Measurements from ENCODE around the gene UBR7. TPM values are rescaled to one million over a fixed set of nuclear protein-coding genes. Genes with fewer than 3 reads are reported as not detected.
"Not testable (repeated sequence)": the region's sequence is repeated elsewhere in the genome, so short reads cannot be mapped to it uniquely, and the experiment has no call there.

The UBR7 gene
- total RNA-seq, 3 donors from 2014 or later, result 21.0 to 34.7 (median 31.0) TPM

DNA sequence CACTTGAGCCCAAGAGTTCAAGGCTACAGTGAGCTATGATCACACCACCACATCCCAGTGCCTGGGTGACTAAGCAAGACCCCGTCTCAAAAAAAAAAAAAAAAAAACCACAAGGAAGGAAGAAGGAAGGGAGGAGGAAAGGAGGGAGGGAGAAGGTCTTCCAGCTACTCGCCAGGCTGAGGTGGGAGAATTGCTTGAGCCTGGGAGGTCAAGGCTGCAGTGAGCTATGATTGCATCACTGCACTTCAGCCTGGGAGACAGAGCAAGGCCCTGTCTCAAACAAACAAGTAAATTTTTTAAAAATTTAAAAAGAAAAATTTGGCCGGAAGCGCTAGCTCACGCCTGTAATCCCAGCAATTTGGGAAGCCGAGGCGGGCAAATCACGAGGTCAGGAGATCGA is 38.4 kb upstream of the UBR7 start:
- H3K27me3 ChIP-seq; H3K9me3 ChIP-seq; H3K4me1 ChIP-seq; H3K36me3 ChIP-seq; H3K27ac ChIP-seq; DNase-seq (ENCODE audit: low spot score in 2 of 2); H3K4me3 ChIP-seq; intact Hi-C loops (cut with DNase I; ENCODE audit: low total_unique reads): not testable (repeated sequence)

GRCh38 chr14:93169619-93170018 is 37.4 kb upstream of the UBR7 start:
- H3K36me3 ChIP-seq; H3K4me1 ChIP-seq; H3K27ac ChIP-seq; H3K4me3 ChIP-seq; intact Hi-C loops (cut with DNase I; ENCODE audit: low total_unique reads); H3K9me3 ChIP-seq; H3K27me3 ChIP-seq; DNase-seq (ENCODE audit: low spot score in 2 of 2): not testable (repeated sequence)

GRCh38 chr14:93170141-93170540 is 36.9 kb upstream of the UBR7 start:
- H3K4me1 ChIP-seq; DNase-seq (ENCODE audit: low spot score in 2 of 2); H3K36me3 ChIP-seq; intact Hi-C loops (cut with DNase I; ENCODE audit: low total_unique reads); H3K27me3 ChIP-seq; H3K27ac ChIP-seq; H3K9me3 ChIP-seq; H3K4me3 ChIP-seq: not testable (repeated sequence)

DNA sequence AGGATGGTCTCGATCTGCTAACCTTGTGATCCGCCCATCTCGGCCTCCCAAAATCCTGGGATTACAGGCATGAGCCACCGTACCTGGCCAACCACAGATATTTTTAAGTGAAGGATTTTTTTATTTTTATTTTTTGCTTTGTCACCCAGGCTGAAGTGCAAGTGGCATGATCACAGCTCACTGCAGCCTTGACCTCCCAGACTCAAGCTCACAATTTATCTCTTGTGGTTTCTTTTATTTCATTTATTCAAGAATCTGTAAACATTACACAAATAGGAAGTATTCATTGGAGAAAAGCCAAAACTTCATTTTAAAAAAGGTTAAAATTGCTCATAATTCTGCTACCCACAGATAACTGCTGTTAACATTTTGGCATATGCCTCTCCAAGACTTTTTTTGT is 35.7 kb upstream of the UBR7 start:
- H3K4me1 ChIP-seq, result no peaks in the 10 kb centered on the region
- H3K9me3 ChIP-seq, result no peaks in the 10 kb centered on the region
- intact Hi-C loops (cut with DNase I; ENCODE audit: low total_unique reads), result no loop called here
- no peak overlapping the region for H3K27ac ChIP-seq
- no peak overlapping the region for H3K4me3 ChIP-seq
- DNase-seq (ENCODE audit: low spot score in 2 of 2), result no peak
- no peak for TF ChIP-seq POLR2A (IDR thresholded peaks at IDR 0.05)
- no peak for TF ChIP-seq POLR2AphosphoS5 (IDR thresholded peaks at IDR 0.05)
- no peak for TF ChIP-seq CTCF (IDR thresholded peaks at IDR 0.05)
- no peaks in the 10 kb centered on the region for H3K36me3 ChIP-seq
- H3K27me3 ChIP-seq, result no peaks in the 10 kb centered on the region

GRCh38 chr14:93173943-93174395 is 33.1 kb upstream of the UBR7 start:
- H3K9me3 ChIP-seq, result no peaks in the 10 kb centered on the region
- no peaks in the 10 kb centered on the region for H3K4me1 ChIP-seq
- H3K36me3 ChIP-seq, result no peaks in the 10 kb centered on the region
- no peaks in the 10 kb centered on the region for H3K27me3 ChIP-seq
- no peak overlapping the region for H3K27ac ChIP-seq
- intact Hi-C loops (cut with DNase I; ENCODE audit: low total_unique reads), result no loop called here
- no peak overlapping the region for H3K4me3 ChIP-seq
- no peak for DNase-seq (ENCODE audit: low spot score in 2 of 2)
- TF ChIP-seq POLR2AphosphoS5 (IDR thresholded peaks at IDR 0.05) (no peak), POLR2A (IDR thresholded peaks at IDR 0.05) (no peak), CTCF (IDR thresholded peaks at IDR 0.05) (no peak)

DNA sequence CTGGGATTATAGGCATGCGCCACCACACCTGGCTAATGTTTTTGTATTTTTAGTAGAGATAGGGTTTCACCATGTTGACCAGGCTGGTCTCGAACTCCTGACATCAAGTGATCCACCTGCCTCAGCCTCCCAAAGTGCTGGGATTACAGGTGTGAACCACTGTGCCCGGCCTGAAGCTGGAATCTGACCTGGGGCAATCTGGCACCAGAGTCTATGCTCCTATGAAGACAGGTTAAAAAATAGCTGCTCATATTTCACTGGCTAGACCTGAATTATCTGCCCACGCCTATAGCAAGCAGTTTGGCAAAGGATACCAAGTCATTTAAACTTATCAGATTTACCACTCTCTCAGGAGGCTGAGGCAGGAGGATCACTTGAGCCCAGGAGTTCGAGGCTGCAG is 32.3 kb upstream of the UBR7 start:
- H3K27ac ChIP-seq; DNase-seq (ENCODE audit: low spot score in 2 of 2); H3K27me3 ChIP-seq; H3K9me3 ChIP-seq; H3K4me3 ChIP-seq; H3K4me1 ChIP-seq; intact Hi-C loops (cut with DNase I; ENCODE audit: low total_unique reads); H3K36me3 ChIP-seq: not testable (repeated sequence)

DNA sequence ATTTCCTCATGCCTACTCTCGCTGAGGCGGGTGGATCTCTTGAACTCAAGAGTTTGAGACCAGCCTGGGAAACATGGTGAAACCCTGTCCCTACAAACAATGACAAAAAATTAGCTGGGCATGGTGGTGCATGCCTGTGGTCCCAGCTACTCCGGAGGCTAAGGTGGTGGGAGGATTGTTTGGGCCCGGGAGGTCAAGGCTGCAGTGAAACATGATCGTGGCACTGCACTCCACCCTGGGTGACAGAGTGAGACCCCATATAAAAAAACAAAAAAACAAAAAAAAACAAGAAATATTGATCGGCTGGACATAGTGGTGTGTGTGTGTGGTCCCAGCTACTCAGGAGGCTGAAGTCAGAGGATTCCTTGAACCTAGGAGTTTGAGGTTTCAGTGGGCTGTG is 31.6 kb upstream of the UBR7 start:
- H3K9me3 ChIP-seq, result no peaks in the 10 kb centered on the region
- H3K36me3 ChIP-seq, result no peaks in the 10 kb centered on the region
- intact Hi-C loops (cut with DNase I; ENCODE audit: low total_unique reads), result no loop called here
- no peak for TF ChIP-seq POLR2A (IDR thresholded peaks at IDR 0.05)
- no peak for TF ChIP-seq POLR2AphosphoS5 (IDR thresholded peaks at IDR 0.05)
- no peak for TF ChIP-seq CTCF (IDR thresholded peaks at IDR 0.05)
- H3K27ac ChIP-seq, result no peak overlapping the region
- H3K27me3 ChIP-seq, result no peaks in the 10 kb centered on the region
- no peak overlapping the region for H3K4me3 ChIP-seq
- no peak for DNase-seq (ENCODE audit: low spot score in 2 of 2)
- H3K4me1 ChIP-seq, result no peaks in the 10 kb centered on the region
